CD14-positive monocyte (primary cell): ENCODE data around the gene SPCS3. TPM values are rescaled to one million over a fixed set of nuclear protein-coding genes. Genes with fewer than 3 reads are reported as not detected.

ENCODE experiments used
- DNase-seq, 3 donors: peaks; one replicate each; pipeline ENCODE4 v3.0.0-alpha.2; 2011 to 2022
- H2AFZ ChIP-seq: 2 replicates; pipeline ENCODE4 v1.6.0; 2012; ENCODE audit warnings: mild to moderate bottlenecking, low read depth, low read length, inconsistent platforms; ENCODE audit not compliant: insufficient read depth, poor library complexity, severe bottlenecking
- H3K27ac ChIP-seq, 2 donors: 1 replicate in 1 of 2; 2 replicates in 1 of 2; pipeline ENCODE4 v1.5.1; 2012 to 2013; ENCODE audit warnings: low read length in 2 of 2, control low read depth in 1 of 2, inconsistent platforms in 1 of 2, low read depth in 1 of 2, mild to moderate bottlenecking in 1 of 2
- H3K27me3 ChIP-seq, 2 donors: one replicate each; pipeline versions ENCODE4 v1.6.0 to v1.6.1; 2011 to 2013; ENCODE audit warnings: low read length in 2 of 2; ENCODE audit not compliant: control insufficient read depth in 2 of 2, insufficient read depth in 2 of 2
- H3K36me3 ChIP-seq, 2 donors: replicated peaks in 1 of 2; 1 replicate in 1 of 2; 2 replicates in 1 of 2; pipeline versions ENCODE4 v1.5.1 to v1.6.1; 2012 to 2013; ENCODE audit warnings: low read length in 2 of 2, control low read depth in 1 of 2, inconsistent platforms in 1 of 2, mild to moderate bottlenecking in 1 of 2; ENCODE audit not compliant: insufficient read depth in 2 of 2, control insufficient read depth in 1 of 2
- H3K4me1 ChIP-seq, 2 donors: 1 replicate in 1 of 2; 2 replicates in 1 of 2; pipeline versions ENCODE4 v1.5.1 to v1.6.1; 2012 to 2013; ENCODE audit warnings: low read length in 2 of 2, control low read depth in 1 of 2, inconsistent platforms in 1 of 2, mild to moderate bottlenecking in 1 of 2, moderate library complexity in 1 of 2; ENCODE audit not compliant: insufficient read depth in 2 of 2, control insufficient read depth in 1 of 2
- H3K4me2 ChIP-seq: replicated peaks from 2 replicates; pipeline ENCODE3; 2012; ENCODE audit warnings: low read length, moderate library complexity, mild to moderate bottlenecking; ENCODE audit not compliant: poor library complexity, severe bottlenecking; ENCODE audit errors: extremely low read depth
- H3K4me3 ChIP-seq, 3 experiments: fragments of 200-600 bp in 1 of 3; sonication (generic) in 1 of 3; replicated peaks in 1 of 3; 1 replicate in 2 of 3; 2 replicates in 1 of 3; pipeline ENCODE4 v1.5.1; 2011 to 2013; ENCODE audit warnings: low read length in 3 of 3, mild to moderate bottlenecking in 3 of 3, control low read depth in 2 of 3, low read depth in 2 of 3, inconsistent platforms in 1 of 3, moderate library complexity in 1 of 3
- H3K79me2 ChIP-seq: 2 replicates; pipeline ENCODE4 v1.6.0; 2012; ENCODE audit warnings: mild to moderate bottlenecking, control low read depth, inconsistent platforms, low read length, moderate library complexity; ENCODE audit not compliant: insufficient read depth
- H3K9ac ChIP-seq: 2 replicates; pipeline ENCODE4 v1.6.0; 2017; ENCODE audit warnings: low read length, mild to moderate bottlenecking; ENCODE audit not compliant: insufficient read depth, poor library complexity, severe bottlenecking
- H3K9me3 ChIP-seq, 2 donors: replicated peaks in 1 of 2; 1 replicate in 1 of 2; 2 replicates in 1 of 2; pipeline versions ENCODE4 v1.5.1 to v1.6.1; 2012 to 2013; ENCODE audit warnings: low read length in 2 of 2, control low read depth in 1 of 2; ENCODE audit not compliant: control insufficient read depth in 1 of 2, insufficient read depth in 1 of 2
- H4K20me1 ChIP-seq: 2 replicates; pipeline ENCODE4 v1.6.0; 2012; ENCODE audit warnings: mild to moderate bottlenecking, low read length, control low read depth, moderate library complexity; ENCODE audit not compliant: insufficient read depth
- H3K27ac Mint-ChIP-seq, 7 donors: one replicate each; pipeline ENCODE4 v1.8.0; 2020; ENCODE audit warnings: mild to moderate bottlenecking in 7 of 7, mixed read lengths in 7 of 7, moderate library complexity in 6 of 7, inconsistent platforms in 2 of 7
- H3K27me3 Mint-ChIP-seq, 3 donors: one replicate each; pipeline ENCODE4 v1.8.0; 2021 to 2022; ENCODE audit warnings: low read depth in 3 of 3, mild to moderate bottlenecking in 3 of 3, mixed read lengths in 3 of 3, moderate library complexity in 3 of 3, inconsistent platforms in 1 of 3
- H3K36me3 Mint-ChIP-seq, 2 donors: one replicate each; pipeline ENCODE4 v1.8.0; 2020; ENCODE audit warnings: mixed read lengths in 2 of 2, inconsistent platforms in 1 of 2, mild to moderate bottlenecking in 1 of 2
- H3K4me1 Mint-ChIP-seq: one replicate; pipeline ENCODE4 v1.8.0; 2020; ENCODE audit warnings: mild to moderate bottlenecking, mixed read lengths
- H3K4me3 Mint-ChIP-seq, 2 donors: one replicate each; pipeline ENCODE4 v1.8.0; 2020; ENCODE audit warnings: mild to moderate bottlenecking in 2 of 2, mixed read lengths in 2 of 2, moderate library complexity in 1 of 2
- H3K9me3 Mint-ChIP-seq, 7 donors: one replicate each; pipeline ENCODE4 v1.8.0; 2020 to 2022; ENCODE audit warnings: mixed read lengths in 7 of 7, mild to moderate bottlenecking in 6 of 7, moderate library complexity in 6 of 7, inconsistent platforms in 2 of 7
- WGBS: methylation state at CpG from one replicate; pipeline ENCODE4 v1.1.5; 2013; ENCODE audit warnings: missing lambda C conversion rate; ENCODE audit not compliant: insufficient coverage; 5-methylcytosine and 5-hydroxymethylcytosine counted together
- intact Hi-C, 2 donors: fragments of 100-400 bp; cut with micrococcal nuclease; formaldehyde crosslinking; loops; one replicate each; pipeline versions ENCODE4 v1.15.0 to v1.15.1; 2023
- polyA plus RNA-seq, 3 donors: library from polyadenylated mRNA; depleted of rRNA in 1 of 3; unstranded in 2 of 3; stranded (reverse) in 1 of 3; fragments of 300-500 nt in 2 of 3; fragments of >200 nt in 1 of 3; fragmentation: Illumina TruSeq in 2 of 3; gene quantifications; 1 replicate in 2 of 3; 2 replicates in 1 of 3; pipeline ENCODE4 v1.2.3, GENCODE V29; 2012 to 2021
- TF ChIP-seq, protein P1 (sequence below): fragments of 200-600 bp; IDR thresholded peaks from one replicate; pipeline ENCODE4 v1.8.0; 2022; ENCODE audit warnings: antibody characterized with exemption, mild to moderate bottlenecking

Gene SPCS3
- polyA plus RNA-seq, 3 donors, result 50.4 to 112 (median 107) TPM

DNA sequence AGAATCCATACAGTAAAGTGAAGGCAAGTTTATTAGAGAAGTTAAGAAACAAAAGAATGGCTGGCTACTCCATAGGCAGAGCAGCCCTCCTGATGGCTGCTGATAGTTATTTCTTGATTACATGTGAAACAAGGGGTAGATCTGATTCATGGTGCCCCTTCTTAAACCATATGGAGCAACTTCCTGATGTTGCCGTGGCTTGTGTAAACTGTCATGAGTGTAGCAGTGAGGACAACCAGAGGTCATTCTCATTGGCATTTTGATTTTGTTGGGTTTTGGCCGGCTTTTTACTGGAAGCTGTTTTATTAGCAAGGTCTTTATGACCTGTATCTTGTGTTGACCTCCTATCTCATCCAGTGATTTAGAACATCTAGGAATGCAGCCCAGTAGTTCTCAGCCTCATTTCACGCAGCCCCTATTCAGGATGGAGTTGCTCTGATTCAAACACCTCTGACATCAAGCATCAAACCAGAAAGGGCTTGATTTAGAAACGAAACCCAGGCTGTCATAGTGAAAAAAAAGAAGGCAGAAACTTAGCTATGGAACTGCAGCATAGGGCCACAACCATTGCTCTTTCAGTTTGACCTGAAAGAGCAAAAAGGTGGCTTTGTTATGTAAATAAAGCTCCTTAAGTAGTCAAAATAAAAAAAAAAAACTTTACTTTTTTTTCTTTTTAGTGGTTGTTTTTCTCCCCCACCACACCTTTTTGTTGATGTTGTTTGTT is 37.8 kb downstream of the SPCS3 start:
- Mint-ChIP-seq H3K9me3 (peaks cover 0 to 9% (median 5%) of the 10 kb centered on the region in 7 donors), H3K27me3 (peaks cover 0 to 2% (median 0%) of the 10 kb centered on the region in 3 donors), H3K36me3 (no peaks in the 10 kb centered on the region), H3K4me1 (no peaks in the 10 kb centered on the region), H3K4me3 (no peak overlapping the region), H3K27ac (no peak overlapping the region)
- Histone ChIP-seq H3K9ac (no peak overlapping the region), H3K27ac (no peak overlapping the region), H3K36me3 (no peaks in the 10 kb centered on the region), H3K27me3 (no peaks in the 10 kb centered on the region), H2AFZ (no peak overlapping the region), H3K9me3 (peaks cover 0 to 3% of the 10 kb centered on the region in 2 donors), H4K20me1 (no peaks in the 10 kb centered on the region), H3K4me2 (no peak overlapping the region), H3K4me1 (no peaks in the 10 kb centered on the region), H3K79me2 (no peaks in the 10 kb centered on the region), H3K4me3 (no peak overlapping the region)
- 50% methylated on average over 2 of the region's 4 CpGs for WGBS
- intact Hi-C loops, result no loop called here
- DNase-seq, result no peak
- TF ChIP-seq, protein P1, sequence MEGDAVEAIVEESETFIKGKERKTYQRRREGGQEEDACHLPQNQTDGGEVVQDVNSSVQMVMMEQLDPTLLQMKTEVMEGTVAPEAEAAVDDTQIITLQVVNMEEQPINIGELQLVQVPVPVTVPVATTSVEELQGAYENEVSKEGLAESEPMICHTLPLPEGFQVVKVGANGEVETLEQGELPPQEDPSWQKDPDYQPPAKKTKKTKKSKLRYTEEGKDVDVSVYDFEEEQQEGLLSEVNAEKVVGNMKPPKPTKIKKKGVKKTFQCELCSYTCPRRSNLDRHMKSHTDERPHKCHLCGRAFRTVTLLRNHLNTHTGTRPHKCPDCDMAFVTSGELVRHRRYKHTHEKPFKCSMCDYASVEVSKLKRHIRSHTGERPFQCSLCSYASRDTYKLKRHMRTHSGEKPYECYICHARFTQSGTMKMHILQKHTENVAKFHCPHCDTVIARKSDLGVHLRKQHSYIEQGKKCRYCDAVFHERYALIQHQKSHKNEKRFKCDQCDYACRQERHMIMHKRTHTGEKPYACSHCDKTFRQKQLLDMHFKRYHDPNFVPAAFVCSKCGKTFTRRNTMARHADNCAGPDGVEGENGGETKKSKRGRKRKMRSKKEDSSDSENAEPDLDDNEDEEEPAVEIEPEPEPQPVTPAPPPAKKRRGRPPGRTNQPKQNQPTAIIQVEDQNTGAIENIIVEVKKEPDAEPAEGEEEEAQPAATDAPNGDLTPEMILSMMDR, result no peak

DNA sequence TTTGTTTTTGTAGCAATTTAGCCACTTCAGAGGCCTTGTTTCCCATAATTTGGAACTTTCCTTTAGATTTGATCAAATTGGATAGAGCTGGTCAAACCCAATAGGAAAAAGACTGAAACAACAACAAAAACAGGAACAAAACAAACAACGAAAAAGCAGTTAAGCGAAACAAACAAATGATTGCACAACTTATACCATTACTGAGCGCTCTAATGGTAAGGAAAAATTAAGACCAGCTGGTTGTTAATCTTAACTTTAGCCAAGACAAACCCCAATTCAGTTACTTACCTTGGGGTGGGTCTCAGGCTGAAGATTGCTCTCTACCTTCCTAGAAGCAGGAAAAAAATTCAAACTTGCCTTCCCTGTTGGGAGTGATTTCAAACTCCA is 38.3 kb downstream of the SPCS3 start:
- no peak overlapping the region for H2AFZ ChIP-seq
- no peaks in the 10 kb centered on the region for H4K20me1 ChIP-seq
- H3K79me2 ChIP-seq, result no peaks in the 10 kb centered on the region
- Mint-ChIP-seq H3K4me1 (no peaks in the 10 kb centered on the region), H3K36me3 (no peaks in the 10 kb centered on the region), H3K4me3 (no peak overlapping the region), H3K27ac (no peak overlapping the region), H3K9me3 (peaks cover 0 to 9% (median 5%) of the 10 kb centered on the region in 7 donors), H3K27me3 (peaks cover 0 to 2% (median 0%) of the 10 kb centered on the region in 3 donors)
- no CpG with 5 or more reads among the region's 3 CpGs for WGBS
- no peaks in the 10 kb centered on the region for H3K27me3 ChIP-seq
- H3K27ac ChIP-seq, result no peak overlapping the region
- no peaks in the 10 kb centered on the region for H3K4me1 ChIP-seq
- DNase-seq, result no peak
- no peak overlapping the region for H3K4me2 ChIP-seq
- no peak overlapping the region for H3K4me3 ChIP-seq
- no peaks in the 10 kb centered on the region for H3K36me3 ChIP-seq
- intact Hi-C loops, result no loop called here
- no peak overlapping the region for H3K9ac ChIP-seq
- TF ChIP-seq, protein P1, result no peak
- H3K9me3 ChIP-seq, result peaks cover 0 to 3% of the 10 kb centered on the region in 2 donors
